ENCODE measurements around the gene CCDC191. TPM values are rescaled to one million over a fixed set of nuclear protein-coding genes. Genes with fewer than 3 reads are reported as not detected.

The CCDC191 gene
- total RNA-seq, 1 donor from 2014 or later, result 16.0 TPM

DNA sequence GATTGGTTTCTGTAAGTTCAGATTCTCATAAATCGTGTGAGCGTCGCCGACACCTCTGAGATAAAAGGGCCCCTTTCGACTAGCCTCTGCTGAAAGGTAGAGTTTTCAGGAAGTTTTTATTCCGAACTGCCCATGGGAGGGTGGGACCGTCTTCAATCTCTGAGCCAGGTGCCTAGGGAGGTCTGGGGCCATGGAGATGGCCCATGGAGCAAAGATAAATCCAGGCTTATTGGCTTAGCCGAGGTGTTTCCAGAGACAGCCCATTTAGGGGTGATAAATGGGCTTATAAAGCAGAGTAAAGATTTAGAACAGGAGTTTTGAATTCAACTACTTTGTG lies 653 bp upstream of the CCDC191 start:
- no peak for DNase-seq (ENCODE audit: low spot score)

DNA sequence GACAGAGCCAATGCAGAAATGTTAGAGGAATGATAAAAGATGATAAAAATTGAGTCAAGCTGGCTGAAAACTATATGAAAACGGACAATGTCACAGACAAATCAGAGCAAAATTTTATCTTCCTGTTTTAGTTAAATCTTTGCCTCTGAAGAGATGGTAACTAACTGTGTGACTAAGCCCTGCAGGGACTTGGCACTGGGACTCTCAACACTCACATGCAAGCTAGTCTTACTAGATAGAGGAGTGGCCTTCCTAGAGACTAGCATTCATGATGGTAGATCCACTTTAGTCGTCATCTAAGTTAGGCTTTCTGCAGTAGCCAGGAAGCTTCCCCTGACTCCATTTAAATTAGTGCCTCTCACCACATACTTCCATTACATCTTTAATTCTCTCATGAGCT lies 4.1 kb downstream of the CCDC191 start:
- DNase-seq (ENCODE audit: low spot score), result no peak

- no peak for DNase-seq (ENCODE audit: low spot score)
Observed at GRCh38 chr3:114043205-114043604, 13.1 kb downstream of the CCDC191 start.

- DNase-seq (ENCODE audit: low spot score), result no peak
Observed at GRCh38 chr3:114035896-114036295, 20.4 kb downstream of the CCDC191 start.

DNA sequence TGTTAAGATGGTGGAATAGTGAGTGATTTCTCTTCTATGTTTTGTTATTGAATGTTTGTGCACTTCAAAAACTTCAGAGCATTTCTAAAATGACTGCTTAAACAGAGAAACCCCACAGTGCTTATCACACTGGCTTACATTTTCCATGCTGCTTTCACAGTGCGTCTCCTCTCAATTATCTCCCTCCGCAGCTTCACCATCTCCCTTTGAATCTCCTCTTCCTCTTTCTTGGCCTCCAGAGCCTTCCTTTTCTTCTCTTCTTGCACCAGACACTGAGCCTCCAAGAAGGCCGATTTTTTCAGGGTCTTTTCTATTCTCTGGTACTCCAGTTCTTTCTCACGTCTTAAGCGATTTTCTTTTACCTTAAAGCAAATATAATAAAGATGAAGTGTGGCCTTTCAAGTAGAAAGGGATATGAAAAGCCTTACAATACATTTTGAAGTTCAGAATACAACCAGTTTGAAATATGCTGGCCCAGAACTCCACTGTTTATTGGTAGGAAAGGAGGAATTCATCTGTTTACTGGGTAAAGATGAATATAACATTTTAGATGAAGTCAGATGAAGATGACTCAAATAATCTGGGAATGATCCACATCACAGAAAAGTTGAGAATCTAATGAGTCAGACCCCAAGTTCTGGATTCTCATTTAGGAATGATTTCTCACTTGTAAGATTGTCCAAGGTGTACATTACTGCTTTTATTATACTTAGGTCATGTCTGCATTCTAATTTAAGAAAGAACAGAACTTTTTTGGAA lies 21.4 kb downstream of the CCDC191 start:
- DNase-seq (ENCODE audit: low spot score), result no peak

- DNase-seq (ENCODE audit: low spot score), result no peak
Observed at GRCh38 chr3:114034211-114034610, 22.1 kb downstream of the CCDC191 start.

DNA sequence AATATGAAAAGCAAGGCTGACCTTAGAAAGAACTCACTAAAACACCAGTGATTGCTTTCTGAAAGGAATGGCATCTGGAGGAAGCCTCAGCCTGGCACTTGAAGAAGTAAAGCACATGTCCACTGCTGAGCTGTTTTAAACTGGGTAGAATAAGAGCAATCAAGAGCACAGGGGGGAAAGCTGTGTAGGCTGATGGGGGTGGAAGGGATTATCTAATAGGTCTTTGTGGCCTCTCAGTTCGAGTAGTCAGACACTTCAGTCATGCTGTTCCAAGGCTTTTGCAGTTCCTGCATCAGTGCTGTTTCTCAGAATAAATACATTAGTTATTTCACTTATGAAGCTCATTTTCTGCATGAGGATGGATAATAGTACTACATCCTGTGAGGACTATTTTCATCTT lies 22.6 kb downstream of the CCDC191 start:
- no peak for DNase-seq (ENCODE audit: low spot score)

GRCh38 chr3:114026331-114026730 lies 30.0 kb downstream of the CCDC191 start:
- DNase-seq (ENCODE audit: low spot score), result no peak

DNA sequence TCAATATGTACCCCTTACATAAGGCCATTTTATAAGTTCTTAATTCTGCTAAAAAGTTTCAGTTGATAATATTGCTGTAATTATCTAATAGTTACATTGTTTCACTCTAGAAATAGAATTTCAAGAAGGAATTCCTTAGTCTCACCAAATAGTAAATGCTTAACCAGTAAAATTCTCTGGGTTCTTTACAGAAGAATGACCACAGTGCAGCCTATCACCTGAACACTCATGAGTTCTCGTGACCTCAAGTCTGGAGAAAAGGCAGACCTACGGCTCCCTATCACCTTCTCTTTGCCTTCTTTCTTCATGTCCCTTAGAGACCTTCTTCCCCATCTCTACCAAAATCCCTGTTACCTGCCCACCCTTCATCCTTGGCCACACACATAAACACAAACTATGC lies 30.9 kb downstream of the CCDC191 start:
- no peak for DNase-seq (ENCODE audit: low spot score)

DNA sequence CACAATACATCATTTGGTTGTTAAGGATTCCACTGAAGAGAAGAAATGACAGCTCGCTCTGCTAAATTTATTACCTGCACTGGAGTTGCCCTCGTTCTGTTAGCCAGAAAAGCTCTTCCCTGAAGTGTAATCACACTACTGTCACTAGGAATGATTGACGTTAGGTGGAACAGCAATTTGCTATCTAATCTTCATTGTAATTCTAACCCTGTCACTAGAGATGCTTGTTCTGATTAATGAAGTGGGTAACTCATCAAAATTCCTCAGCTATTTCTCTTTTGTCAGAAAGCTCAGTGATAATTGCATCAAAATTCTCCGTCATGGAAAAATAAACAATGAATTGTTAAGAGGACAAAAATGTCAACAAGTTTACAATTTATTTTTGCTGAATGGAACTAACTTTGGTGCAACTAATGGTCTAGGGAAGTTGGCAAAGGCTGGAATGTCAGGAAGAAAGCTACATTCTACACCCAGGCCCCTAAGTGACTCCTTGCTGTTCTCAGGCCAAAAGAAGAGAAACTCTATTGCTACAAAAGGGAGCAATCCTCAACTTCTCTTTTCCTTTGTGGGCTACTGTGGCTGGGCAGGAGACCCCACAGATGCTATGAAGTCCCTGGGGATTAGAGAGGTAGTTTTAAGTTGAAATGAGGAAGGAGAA lies 34.1 kb downstream of the CCDC191 start:
- DNase-seq (ENCODE audit: low spot score), result no peak

DNA sequence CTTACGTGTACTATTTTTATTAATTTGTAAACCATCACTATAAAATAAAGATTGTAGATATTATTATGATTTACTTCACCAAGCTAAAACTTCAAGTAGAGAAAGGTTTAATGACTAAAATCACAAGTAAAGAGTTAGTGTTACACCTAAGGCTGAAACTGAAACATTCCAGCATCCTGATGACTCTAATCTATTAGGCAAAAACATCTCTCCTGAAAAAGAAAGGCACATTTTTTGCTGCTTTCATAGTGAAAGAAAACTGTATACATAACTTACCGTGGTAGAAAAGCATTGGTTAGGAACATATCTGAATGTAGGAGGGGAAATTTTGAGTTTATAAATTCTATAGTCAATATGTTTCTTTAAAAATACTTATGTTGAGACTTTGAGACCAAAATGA lies 35.4 kb downstream of the CCDC191 start:
- no peak for DNase-seq (ENCODE audit: low spot score)

GRCh38 chr3:114019486-114019885 lies 36.8 kb downstream of the CCDC191 start:
- no peak for DNase-seq (ENCODE audit: low spot score)

DNA sequence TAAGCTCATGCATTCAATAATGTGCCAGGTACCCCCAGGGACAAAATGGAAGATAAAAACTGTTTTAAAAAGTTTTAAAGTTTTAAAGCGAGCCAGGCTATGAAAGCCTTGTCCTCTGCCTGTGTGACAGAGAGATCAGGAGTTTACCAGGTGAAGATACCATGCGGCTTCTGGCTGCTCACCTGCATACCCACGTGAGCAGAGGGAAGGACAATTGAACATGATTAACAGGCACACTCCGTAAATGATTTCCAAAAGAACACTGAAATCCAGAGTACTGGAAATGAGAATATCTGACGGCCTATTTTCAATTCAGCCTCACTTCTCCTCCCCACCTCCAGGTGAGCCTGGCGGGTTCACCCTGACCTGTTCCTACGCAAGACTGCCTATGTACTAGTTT lies 42.1 kb downstream of the CCDC191 start:
- no peak for DNase-seq (ENCODE audit: low spot score)

DNA sequence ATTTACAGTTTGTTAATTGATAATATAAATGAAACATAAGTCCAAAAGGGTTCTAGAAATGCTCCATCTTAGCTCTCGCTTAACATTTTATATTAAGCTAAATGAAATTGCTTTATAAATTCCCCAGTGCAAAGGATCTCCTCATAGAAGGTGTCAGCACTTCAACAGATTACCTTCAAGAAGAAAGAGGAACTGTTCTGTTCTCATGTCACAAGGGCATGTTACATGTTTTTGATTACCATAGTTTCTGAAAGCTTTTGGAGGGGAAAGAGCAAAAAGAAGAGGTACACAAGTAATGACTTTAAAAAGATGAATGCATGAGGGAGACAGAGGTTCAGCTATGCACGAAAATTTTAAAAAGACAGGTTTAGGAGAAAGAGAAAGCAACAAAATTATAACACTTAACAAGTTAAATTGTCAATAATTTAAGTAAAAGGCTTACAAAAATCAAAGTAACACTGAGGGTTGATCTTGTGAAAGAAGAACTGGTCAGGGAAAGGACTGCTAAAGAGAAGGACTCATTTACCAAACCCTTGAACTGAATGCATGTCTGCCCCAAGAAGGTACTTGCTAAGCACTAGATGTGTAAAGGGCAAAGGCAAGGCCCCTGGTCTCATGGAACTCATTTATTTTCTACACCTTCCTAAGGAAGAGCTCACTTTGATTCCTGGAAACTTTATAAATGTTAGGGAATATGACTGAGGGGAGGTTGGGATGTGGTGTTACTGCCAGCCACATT lies 45.1 kb downstream of the CCDC191 start:
- no peak for DNase-seq (ENCODE audit: low spot score)

DNA sequence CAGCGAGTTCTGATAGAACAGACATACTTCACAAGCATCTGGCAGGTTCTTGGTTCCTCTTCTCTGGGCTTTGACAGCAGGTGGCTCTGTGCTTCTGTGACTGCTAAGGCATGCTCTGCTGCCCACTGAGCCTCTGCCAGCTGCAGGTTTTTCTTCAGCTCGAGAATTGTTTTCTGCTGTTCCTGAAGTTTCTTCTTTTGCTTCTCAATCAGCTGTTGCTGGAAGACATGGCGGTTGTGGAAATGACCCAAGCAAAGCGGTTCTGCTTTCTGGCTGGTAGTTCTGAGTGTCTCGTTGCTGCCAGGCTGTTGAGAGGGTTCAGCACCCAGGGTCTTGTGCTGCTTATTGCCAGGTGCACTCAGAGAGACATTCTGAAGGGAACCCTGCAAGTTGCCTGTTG lies 50.8 kb downstream of the CCDC191 start:
- DNase-seq (ENCODE audit: low spot score), result no peak

GRCh38 chr3:113985541-113985940 lies 70.8 kb downstream of the CCDC191 start:
- no peak for DNase-seq (ENCODE audit: low spot score)

DNA sequence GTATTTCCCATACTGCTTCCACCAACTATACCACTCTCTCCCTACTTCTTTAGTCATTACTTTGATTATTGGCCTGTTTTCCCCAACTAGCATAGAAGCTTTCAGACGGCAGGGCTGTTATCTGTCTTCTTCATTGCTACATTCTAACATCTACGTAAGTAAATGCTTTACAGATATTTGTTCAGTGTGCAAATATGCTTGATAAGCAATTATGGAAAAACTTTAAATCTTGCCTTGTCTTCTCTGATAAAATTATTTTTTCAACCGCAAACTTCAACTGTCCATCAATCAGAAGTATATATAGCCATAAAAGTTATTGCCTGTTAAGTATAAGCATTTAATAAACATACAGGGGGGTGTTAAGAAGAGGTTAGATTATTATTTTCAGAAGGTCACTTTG lies 72.8 kb downstream of the CCDC191 start:
- no peak for DNase-seq (ENCODE audit: low spot score)

- no peak for DNase-seq (ENCODE audit: low spot score)
Observed at GRCh38 chr3:113981803-113982202, 74.5 kb downstream of the CCDC191 start.

GRCh38 chr3:113979916-113980315 lies 76.4 kb downstream of the CCDC191 start:
- DNase-seq (ENCODE audit: low spot score), result no peak

DNA sequence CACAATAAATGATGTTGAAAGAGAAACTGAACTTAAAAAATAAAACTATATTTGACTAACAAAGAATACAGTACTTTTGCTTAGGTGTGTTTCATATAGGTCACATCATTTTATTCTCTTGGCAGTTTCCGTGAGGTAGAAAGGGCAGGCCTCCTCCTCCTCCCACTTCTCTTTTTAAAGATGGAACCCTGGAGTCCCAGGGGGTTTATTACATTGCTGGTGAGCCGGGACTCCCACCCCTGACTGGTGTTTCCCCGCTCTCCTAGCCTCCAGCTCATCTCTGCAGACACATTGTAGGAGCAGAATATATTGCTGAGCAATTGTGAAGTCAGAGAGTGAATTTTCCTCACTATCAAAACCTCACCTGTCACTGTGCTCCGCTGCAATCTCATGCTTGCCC lies 78.5 kb downstream of the CCDC191 start:
- DNase-seq (ENCODE audit: low spot score), result no peak

DNA sequence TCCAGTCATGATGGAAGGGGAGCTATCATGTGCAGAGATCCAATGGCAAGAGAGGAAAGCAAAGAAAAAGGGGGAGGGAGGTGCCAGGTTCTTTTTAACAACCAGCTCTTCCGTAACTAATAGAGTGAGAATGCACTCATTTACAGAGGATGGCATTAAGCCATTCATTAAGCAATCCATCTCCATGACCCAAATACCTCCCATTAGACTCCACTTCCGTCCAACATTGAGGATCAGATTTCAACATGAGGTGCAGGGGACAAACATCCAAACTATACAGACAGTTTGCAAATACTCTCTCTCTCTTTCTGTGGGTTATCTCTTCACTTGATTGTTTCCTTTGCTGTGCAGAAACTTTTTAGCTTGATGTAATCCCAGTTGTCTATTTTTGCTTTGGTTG lies 87.3 kb downstream of the CCDC191 start:
- no peak for DNase-seq (ENCODE audit: low spot score)

DNA sequence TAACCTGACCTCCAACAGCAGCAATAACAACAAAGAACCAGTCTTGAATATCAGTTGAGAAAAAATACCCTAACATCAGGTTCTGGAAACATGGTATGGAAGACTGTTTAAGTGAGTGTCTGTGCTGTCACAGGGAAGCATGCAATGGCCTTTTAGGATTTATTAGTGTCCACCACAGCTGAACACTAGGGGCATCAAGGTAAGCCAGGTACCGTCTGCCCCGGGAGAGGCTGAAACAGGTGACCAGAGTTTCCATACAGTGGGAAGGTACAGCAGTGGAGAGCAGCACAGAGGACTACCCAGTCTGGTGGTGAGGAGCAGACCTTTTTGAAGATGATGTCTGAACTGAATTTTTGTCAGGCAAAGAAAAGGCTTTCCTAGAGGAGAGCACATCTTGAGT lies 90.2 kb downstream of the CCDC191 start:
- DNase-seq (ENCODE audit: low spot score), result no peak

- DNase-seq (ENCODE audit: low spot score), result no peak
Observed at GRCh38 chr3:113963879-113964278, 92.4 kb downstream of the CCDC191 start.
